Subcutaneous adipose tissue (tissue), 4 donors: ENCODE measurements around the gene SYT6. TPM values are rescaled to one million over a fixed set of nuclear protein-coding genes. Genes with fewer than 3 reads are reported as not detected.

ENCODE experiments used
- total RNA-seq, 4 donors: library from RNA; depleted of rRNA; stranded (reverse); fragments of >200 nt; gene quantifications; one replicate each; pipeline ENCODE4 v1.1.0, GENCODE V29; 2016
- TF ChIP-seq, protein P1 (sequence below): fragments of 450-650 bp; IDR thresholded peaks from one replicate; pipeline ENCODE4 v1.5.1; 2016; ENCODE audit warnings: low read depth, mild to moderate bottlenecking, control low read depth, antibody characterized with exemption, moderate library complexity

SYT6 gene
- total RNA-seq, 4 donors from 2014 or later: 0.19 TPM; not detected in 3

DNA sequence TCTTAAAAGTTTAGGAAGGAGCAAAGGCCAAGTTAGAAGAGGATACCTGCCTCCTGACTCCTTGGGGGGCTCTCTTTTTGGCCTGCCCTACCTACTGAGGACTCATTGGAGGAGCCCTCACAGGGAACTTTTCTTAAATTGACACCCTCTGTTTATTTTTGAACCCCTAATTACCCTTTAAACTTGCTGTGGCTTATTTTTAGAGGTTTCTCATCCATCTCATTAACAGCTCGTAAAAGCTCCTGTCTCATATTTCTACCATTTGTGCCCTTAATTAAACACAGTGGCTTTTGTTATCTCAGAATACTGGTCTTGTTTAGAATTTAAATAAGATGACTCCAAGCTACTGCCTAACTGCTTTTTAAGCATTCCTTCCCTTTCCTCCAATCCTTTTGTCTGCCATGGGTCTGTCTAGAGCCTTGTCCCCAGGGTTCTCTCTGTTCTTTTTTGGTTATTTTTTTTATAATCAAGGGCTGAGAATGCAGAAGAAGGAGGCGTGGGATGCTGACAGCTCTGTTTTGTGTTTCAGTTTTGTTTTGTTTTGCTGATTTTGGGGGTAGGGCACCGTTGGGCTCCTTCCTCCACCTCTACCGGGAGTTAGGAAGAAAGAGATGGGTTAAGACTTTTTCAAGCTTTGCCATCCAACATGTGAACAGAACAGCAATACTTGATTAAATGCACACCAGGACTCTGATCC lies 78.0 kb downstream of the SYT6 start:
- TF ChIP-seq, protein P1, sequence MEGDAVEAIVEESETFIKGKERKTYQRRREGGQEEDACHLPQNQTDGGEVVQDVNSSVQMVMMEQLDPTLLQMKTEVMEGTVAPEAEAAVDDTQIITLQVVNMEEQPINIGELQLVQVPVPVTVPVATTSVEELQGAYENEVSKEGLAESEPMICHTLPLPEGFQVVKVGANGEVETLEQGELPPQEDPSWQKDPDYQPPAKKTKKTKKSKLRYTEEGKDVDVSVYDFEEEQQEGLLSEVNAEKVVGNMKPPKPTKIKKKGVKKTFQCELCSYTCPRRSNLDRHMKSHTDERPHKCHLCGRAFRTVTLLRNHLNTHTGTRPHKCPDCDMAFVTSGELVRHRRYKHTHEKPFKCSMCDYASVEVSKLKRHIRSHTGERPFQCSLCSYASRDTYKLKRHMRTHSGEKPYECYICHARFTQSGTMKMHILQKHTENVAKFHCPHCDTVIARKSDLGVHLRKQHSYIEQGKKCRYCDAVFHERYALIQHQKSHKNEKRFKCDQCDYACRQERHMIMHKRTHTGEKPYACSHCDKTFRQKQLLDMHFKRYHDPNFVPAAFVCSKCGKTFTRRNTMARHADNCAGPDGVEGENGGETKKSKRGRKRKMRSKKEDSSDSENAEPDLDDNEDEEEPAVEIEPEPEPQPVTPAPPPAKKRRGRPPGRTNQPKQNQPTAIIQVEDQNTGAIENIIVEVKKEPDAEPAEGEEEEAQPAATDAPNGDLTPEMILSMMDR: no peak

DNA sequence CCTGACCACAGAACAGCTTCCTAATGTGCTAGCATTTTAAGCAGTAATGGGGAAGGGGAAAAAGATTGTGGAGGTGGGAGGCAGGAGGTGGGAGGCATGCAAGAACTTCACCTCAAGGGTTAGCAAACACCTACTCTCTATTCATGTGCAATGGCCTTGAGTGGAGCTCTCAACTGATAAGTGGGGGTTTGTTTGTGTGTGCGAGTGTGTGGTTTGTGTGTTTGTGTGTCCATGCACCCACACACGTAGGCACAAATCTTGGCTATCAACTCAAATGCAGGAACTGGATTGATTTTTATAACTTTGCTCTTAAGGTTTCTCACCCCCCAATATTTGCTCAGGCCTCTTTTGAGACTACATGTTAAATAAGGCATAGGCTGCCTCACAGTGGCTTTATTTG lies 78.6 kb downstream of the SYT6 start:
- TF ChIP-seq, protein P1: no peak

DNA sequence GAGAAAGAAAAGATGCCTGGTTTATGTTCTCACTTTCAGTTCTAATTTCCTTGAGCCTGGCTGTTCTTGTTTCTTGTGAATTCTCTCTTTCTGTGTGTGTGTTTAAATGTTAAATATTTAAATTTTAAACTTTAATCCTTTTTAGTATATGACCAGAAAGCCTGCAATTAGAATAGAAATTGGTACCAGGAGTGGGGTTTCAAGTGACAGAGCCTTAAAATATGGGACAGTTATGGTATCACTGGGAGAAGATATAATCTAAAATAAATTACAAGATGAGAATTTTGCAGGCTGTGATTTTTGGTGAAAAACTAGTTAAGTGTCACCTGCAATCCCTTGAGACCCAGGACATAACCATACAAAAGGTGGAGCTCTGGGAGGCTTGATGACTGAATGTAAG lies 81.4 kb downstream of the SYT6 start:
- TF ChIP-seq, protein P1: no peak

DNA sequence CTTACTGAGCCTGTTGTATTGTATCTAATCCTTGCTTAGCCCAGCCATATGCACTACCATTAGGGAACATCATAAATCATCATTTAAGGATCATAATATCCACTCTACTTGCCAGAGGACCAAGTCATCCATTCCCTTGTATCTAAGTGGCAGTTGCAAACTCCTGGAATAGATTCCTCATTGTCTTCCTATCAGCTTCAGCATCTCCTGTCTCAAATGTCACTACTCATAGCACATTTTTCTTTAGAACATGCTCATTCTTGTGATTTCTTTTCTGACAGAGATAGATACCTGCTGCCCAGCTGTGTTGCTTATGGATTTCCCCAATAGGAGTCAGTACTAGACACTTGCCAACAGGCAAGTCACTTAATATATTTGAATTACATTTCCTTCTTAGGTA lies 90.1 kb downstream of the SYT6 start:
- TF ChIP-seq, protein P1: no peak

DNA sequence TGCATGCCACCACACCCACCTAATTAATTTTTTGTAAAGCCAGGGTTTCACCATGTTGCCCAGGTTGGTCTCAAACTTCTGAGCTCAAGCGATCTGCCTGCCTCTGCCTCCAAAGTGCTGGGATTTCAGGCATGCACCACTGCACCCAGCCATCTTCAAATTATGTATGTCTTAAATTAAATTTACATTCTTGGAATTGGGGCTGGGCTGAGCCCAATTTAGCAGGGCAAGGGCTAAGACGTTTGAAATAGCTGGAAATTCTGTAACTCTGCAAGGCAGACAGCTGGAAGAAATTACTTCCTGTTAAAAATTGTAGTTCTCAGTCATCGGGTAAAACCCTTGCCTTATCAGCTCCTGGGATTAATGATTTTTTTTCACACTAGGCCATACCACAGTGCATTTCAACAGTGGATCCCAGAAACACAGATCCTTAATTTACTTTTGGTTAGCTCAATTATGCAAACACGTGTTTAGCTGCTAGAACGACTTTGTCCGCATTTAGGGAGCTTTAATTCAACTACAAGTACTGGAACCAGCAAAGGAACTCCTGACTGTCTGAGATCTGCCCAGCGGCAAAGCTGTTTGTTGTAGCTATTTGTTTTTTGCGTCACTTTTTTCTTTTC lies 91.1 kb downstream of the SYT6 start:
- TF ChIP-seq, protein P1: no peak

DNA sequence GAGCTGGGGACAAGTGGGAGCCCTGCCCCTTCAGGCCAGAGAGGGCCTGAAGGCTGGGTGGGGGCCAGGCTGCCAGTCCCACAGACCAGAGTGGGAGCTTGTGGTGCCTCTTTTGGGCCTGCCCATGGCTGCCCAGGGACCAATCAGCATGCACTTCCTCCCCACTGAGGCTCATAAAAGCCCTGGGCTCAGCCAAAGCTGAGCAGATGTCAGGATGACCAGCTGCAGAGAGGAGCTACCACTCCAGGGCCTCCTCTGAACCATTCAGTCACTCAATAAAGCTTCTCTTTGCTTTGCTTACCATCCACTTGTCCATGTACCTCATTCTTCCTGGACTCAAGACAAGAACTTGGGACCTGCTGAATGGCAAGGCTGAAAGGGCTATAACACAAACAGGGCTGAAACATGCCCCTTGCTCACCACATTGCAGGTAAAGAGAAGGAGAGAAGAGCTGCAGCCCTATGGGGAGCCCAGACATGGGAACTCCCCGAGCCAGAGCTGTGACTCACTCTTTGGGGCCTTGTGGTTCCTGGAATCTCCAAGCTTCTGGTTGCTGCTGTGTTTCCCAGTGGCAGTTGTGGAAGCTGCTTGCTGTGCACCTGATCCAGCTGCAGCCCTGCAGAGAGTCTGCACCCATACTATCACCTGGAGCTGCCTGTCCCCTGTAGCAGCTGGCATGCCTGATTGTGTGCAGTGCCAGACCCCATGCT lies 92.4 kb downstream of the SYT6 start:
- TF ChIP-seq, protein P1: no peak

DNA sequence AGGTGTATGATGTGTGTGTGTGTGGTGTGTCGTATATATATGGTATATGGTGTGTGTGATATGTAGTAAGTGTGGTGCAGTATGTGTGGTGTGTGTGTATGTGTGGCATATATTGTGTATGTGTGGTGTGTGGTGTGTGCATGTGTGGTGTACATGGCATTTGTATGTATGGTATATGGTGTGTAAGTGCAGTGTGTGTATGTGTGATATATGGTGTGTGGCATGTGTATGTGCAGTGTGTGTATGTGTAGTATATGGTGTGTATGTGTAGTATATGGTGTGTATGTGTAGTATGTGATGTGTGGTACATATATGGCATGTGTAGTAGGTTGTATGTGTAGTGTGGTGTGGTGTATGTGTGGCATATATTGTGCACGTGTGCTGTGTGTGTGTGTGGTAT lies 99.5 kb downstream of the SYT6 start:
- TF ChIP-seq, protein P1: no peak
